Measurements from ENCODE around the gene CDK2. TPM values are rescaled to one million over a fixed set of nuclear protein-coding genes. Genes with fewer than 3 reads are reported as not detected.
A peak's percentile ranks its signal among the peaks of the same experiment; 100 is the strongest.

CDK2 gene
- polyA plus RNA-seq, 1 donor from 2014 or later: 2.6 TPM

DNA sequence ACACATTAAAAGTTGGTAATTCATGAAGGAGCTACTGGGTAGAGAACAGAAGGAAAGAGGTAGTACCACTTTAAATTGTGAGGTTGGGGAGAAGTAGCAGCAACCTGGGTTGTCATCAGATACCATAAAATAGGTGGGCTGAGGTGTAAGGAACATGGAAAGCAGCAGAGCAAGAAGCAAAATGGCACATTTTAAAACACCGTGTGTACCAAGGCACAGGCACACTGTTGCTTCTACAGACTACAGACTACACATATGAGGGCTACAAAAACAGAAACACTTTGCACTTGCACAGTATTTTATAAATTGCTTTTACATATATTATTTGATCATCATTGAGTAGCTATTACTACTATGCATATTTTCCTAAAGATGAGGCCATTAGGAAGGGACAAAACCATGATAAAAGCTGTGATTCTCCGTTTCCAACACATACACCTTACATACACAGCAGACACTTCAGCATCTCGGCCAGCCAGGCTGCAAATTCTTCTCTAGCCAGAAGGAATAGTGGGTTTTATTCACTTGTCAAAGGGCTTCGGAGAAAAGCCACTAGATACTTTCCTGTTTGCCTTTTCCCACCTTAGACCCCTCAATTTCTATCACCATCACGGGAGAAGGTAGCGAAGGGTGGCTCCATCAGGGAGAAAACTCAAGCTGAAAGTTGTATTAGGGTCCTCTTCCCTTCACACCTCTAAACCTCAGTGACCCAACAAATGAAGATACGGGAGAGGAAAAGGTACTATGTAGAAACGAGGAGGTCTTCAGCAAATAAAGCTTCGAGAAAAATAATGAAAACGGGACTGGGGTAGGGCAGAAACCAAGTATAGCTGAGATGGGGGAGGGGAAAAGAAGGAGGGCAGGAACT, 40.5 kb upstream of the CDK2 start:
- Histone ChIP-seq H3K27me3 (ENCODE audit: insufficient read depth, low read depth, low read length) (peaks cover 3% of the 10 kb centered on the region), H3K36me3 (ENCODE audit: insufficient read depth, low read length) (no peaks in the 10 kb centered on the region), H3K9me2 (ENCODE audit: insufficient read depth, low read length) (no peaks in the 10 kb centered on the region), H3K27ac (ENCODE audit: low read length) (peak overlapping the region; percentile 92), H3K9ac (ENCODE audit: low read length) (peak overlapping the region; percentile 87), H2AFZ (ENCODE audit: low read depth, low read length) (peak overlapping the region; percentile 67), H3K4me3 (ENCODE audit: low read length) (peak overlapping the region; percentile 88), H3K9me3 (ENCODE audit: low read length) (no peaks in the 10 kb centered on the region), H3F3A (ENCODE audit: insufficient read depth, low read length, poor library complexity, severe bottlenecking) (no peaks in the 10 kb centered on the region), H4K20me1 (ENCODE audit: insufficient read depth) (no peaks in the 10 kb centered on the region), H3K4me2 (ENCODE audit: low read length) (peak overlapping the region; percentile 98), H3K79me2 (replicated peaks; ENCODE audit: insufficient read depth, low read length) (peaks cover 48% of the 10 kb centered on the region)
- TF ChIP-seq, protein P1, sequence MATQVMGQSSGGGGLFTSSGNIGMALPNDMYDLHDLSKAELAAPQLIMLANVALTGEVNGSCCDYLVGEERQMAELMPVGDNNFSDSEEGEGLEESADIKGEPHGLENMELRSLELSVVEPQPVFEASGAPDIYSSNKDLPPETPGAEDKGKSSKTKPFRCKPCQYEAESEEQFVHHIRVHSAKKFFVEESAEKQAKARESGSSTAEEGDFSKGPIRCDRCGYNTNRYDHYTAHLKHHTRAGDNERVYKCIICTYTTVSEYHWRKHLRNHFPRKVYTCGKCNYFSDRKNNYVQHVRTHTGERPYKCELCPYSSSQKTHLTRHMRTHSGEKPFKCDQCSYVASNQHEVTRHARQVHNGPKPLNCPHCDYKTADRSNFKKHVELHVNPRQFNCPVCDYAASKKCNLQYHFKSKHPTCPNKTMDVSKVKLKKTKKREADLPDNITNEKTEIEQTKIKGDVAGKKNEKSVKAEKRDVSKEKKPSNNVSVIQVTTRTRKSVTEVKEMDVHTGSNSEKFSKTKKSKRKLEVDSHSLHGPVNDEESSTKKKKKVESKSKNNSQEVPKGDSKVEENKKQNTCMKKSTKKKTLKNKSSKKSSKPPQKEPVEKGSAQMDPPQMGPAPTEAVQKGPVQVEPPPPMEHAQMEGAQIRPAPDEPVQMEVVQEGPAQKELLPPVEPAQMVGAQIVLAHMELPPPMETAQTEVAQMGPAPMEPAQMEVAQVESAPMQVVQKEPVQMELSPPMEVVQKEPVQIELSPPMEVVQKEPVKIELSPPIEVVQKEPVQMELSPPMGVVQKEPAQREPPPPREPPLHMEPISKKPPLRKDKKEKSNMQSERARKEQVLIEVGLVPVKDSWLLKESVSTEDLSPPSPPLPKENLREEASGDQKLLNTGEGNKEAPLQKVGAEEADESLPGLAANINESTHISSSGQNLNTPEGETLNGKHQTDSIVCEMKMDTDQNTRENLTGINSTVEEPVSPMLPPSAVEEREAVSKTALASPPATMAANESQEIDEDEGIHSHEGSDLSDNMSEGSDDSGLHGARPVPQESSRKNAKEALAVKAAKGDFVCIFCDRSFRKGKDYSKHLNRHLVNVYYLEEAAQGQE (IDR thresholded peaks at IDR 0.05; ENCODE audit: borderline replicate concordance): peak; percentile 4
- TF ChIP-seq TAF1 (IDR thresholded peaks at IDR 0.05; ENCODE audit: low read depth): no peak

DNA sequence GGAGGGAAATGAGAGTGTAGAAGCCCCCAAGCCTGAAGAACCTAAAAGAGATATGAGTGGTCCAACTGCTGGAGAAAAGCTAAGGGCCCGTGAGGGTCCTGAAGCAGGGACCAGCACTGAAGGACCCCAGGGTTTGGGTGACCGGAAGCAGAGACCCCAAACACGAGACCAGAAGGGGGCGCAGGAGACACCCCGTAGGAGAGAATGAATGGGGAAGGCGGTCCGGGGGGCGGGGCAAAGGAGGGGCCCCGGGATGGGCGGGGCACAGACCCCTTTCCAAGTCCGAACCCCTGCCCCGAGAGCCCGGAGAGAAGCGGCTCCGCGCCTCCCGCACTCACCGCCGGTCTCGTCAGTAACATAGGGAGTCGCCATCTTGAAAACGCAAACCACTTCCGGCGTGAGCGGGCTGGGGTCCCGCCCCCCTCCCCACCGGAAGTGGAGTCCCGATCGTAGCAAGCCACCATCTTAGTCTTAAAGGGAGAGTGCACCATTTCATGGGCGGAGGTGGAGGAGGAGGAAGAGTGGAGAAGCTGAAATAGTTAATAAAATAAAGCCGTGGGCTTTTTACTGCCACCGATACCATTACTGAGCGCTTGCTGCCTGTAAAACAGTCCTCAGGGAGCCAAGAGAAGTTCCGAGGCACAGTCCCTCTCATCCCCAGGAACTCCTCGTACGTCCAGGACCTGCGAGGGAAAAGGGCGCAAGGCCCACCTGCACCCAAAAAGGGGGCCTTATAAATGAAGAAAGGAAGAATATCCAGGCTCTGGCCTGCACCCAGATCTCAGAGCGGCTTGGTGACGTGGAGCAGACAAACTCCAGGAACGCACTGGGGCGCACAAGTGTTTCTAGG, 39.7 kb upstream of the CDK2 start:
- Histone ChIP-seq H3K27me3 (ENCODE audit: insufficient read depth, low read depth, low read length) (peaks cover 12% of the 10 kb centered on the region), H4K20me1 (ENCODE audit: insufficient read depth) (no peaks in the 10 kb centered on the region), H3K4me3 (ENCODE audit: low read length) (peak overlapping the region; percentile 88), H3F3A (ENCODE audit: insufficient read depth, low read length, poor library complexity, severe bottlenecking) (no peaks in the 10 kb centered on the region), H3K4me2 (ENCODE audit: low read length) (peak overlapping the region; percentile 98), H2AFZ (ENCODE audit: low read depth, low read length) (peak overlapping the region; percentile 92), H3K9ac (ENCODE audit: low read length) (peak overlapping the region; percentile 87), H3K36me3 (ENCODE audit: insufficient read depth, low read length) (no peaks in the 10 kb centered on the region), H3K9me2 (ENCODE audit: insufficient read depth, low read length) (no peaks in the 10 kb centered on the region), H3K27ac (ENCODE audit: low read length) (peak overlapping the region; percentile 92), H3K79me2 (replicated peaks; ENCODE audit: insufficient read depth, low read length) (peaks cover 39% of the 10 kb centered on the region), H3K9me3 (ENCODE audit: low read length) (no peaks in the 10 kb centered on the region)
- TF ChIP-seq MXI1 (conservative IDR thresholded peaks at IDR 0.05; ENCODE audit: poor library complexity, severe bottlenecking): peak; percentile 75
- TF ChIP-seq SMC3 (conservative IDR thresholded peaks at IDR 0.05; ENCODE audit: poor library complexity): peak; percentile 72
- no peak for TF ChIP-seq RAD21 (conservative IDR thresholded peaks at IDR 0.05)
- TF ChIP-seq POLR2AphosphoS5 (IDR thresholded peaks at IDR 0.05): peak; percentile 82
- TF ChIP-seq, protein P2, sequence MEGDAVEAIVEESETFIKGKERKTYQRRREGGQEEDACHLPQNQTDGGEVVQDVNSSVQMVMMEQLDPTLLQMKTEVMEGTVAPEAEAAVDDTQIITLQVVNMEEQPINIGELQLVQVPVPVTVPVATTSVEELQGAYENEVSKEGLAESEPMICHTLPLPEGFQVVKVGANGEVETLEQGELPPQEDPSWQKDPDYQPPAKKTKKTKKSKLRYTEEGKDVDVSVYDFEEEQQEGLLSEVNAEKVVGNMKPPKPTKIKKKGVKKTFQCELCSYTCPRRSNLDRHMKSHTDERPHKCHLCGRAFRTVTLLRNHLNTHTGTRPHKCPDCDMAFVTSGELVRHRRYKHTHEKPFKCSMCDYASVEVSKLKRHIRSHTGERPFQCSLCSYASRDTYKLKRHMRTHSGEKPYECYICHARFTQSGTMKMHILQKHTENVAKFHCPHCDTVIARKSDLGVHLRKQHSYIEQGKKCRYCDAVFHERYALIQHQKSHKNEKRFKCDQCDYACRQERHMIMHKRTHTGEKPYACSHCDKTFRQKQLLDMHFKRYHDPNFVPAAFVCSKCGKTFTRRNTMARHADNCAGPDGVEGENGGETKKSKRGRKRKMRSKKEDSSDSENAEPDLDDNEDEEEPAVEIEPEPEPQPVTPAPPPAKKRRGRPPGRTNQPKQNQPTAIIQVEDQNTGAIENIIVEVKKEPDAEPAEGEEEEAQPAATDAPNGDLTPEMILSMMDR (IDR thresholded peaks at IDR 0.05; ENCODE audit: poor library complexity, severe bottlenecking): peak; percentile 87
- peak; percentile 76 for TF ChIP-seq TAF1 (IDR thresholded peaks at IDR 0.05; ENCODE audit: low read depth)
- TF ChIP-seq EZH2 (IDR thresholded peaks at IDR 0.05; ENCODE audit: borderline replicate concordance, insufficient read depth, low read length, poor library complexity, severe bottlenecking): no peak
- no peak for TF ChIP-seq EP300 (conservative IDR thresholded peaks at IDR 0.05; ENCODE audit: poor library complexity, severe bottlenecking)
- TF ChIP-seq, protein P1 (IDR thresholded peaks at IDR 0.05; ENCODE audit: borderline replicate concordance): peak; percentile 65

Measured in neural cell (in vitro differentiated cells).